DMS 273 (cell line): ENCODE results near the gene DMRT1.

ENCODE experiments used
- DNase-seq: peaks from one replicate; lab custom pipeline; 2025; ENCODE audit not compliant: unreplicated experiment; lab: John Stamatoyannopoulos, UW

DMRT1 gene

DNA sequence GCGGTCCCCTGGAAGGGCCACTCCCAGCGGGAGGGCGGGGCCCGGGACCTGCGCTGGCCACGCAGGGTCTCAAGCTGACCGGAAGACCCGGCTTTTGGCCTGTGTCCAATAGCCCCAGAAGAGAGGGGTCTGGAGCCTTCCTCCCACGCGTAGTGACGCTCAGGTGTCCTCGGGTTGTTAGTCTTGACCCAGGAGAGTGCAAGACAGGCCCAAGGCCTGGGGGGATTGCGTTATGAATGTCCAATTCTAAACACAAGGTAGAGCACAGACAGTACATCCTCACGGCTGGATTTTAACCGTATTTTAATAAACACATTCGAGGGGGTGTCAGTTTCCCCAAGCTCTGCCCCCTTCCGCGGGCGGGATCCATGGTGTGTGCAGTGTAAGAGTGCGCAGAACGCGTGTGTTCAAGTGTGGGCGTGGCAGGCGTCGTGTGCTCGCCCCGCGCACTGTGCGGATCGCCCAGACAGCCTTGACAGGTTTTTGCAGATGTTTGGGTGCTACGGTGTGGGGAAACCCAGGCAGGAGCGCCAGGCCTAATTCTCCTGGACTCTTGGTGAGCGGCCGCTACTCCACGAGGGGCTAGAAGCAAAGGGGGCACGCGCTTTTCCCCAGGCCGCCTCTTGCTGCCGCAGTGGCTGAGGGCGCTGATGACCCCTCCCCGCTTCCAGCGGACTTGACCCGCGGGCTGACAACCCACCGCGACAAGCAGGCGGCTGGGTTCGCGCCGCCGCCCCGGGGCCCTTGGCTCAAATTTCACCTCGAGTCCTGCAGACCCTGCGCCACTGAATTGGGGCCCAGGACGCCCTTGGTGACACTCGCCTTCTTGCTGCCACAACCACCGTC lies 128.9 kb downstream of the DMRT1 start:
- DNase-seq, result no peak

DNA sequence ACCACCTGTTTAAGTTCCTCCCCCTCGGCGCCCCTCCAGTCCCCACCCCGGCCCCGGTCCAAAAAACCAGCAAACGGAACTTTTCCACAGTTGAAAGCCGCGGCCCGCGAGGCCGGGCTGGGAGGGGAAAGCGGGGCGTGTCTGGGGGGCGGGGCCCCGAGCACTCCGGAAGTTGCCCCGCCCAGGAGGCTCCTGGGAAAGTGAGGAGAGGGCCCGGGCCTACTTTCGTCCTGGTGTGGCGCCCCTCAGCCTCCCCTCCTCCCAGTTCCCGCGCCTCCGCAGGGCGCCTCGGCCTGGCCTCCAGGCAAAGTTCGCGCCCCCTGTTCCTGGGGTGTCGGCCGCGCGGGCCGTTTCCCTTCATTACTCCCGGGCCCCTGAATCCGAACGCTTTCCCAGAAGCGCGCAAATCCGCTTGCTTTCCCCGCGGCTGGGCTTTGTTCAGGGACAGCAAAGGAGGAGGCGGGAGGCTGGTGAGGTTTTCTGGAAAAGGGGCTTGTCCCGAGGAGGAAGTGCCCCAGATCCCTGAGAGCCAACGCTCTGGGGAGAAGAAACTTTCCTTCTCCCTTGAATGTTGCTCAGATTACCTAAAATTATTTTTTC lies 130.5 kb downstream of the DMRT1 start:
- DNase-seq, result no peak

DNA sequence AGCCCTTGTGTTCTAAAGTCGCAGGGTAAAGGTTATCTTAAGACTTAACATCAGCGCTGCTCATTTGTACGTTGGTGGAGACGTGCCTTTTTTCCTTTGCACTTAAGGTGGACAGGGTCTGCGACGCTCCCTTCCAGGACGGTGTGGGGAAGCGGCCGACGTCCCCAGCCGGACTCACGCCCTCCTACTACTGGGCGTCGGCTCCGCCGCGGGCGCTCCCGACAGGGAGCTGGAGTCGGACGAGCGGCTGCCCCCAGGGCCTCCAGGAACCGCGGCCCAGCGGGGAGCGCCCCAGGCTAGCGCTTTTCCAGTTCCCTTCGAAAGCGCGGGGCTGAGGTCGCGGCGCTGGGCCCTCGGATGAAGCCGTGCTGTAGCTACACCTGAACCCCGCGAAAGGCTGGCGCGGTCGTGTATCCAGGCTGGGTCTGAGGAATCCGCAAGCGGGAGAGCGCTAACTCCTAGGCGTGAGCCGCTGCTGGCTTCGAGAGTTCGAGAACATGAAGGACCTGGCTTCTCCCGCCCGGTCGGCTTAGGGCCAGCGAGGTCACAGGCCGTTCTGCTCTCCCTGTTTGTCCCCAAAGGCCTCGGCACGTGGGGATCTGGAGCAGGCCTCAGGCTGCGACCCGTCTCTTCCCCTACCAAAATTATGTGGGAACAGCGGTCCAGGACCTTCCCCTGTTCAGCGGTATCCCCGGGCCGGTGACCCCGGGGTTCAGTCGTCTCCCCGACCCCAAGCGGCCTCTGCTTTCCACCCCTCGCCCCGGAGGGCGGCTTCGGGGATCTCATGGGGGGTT lies 131.2 kb downstream of the DMRT1 start:
- no peak for DNase-seq

DNA sequence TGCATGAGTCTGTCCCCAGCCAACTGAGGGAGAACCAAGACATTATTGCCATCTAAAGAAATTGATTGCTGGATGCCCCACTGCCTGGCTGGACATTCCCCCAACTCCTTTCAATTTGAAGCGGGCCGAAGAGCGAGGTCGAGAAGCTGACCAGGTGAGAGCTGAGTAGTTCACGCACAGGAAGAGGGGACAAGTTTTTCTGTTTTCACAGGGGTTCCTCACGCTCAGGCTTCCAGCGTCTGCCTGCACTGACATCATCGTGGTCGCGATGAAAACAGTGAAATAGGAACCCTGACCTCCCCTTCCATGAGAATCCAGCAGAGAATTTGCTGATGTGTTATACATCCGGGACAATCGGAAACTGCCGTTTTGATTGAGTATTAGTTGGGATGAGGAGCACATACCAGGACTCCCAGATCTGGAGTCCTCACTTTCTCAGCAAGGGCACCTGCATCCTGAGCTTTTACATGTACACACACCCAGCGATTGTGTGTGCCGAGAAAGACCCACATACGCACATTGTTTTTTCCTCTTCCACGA lies 131.9 kb downstream of the DMRT1 start:
- no peak for DNase-seq

DNA sequence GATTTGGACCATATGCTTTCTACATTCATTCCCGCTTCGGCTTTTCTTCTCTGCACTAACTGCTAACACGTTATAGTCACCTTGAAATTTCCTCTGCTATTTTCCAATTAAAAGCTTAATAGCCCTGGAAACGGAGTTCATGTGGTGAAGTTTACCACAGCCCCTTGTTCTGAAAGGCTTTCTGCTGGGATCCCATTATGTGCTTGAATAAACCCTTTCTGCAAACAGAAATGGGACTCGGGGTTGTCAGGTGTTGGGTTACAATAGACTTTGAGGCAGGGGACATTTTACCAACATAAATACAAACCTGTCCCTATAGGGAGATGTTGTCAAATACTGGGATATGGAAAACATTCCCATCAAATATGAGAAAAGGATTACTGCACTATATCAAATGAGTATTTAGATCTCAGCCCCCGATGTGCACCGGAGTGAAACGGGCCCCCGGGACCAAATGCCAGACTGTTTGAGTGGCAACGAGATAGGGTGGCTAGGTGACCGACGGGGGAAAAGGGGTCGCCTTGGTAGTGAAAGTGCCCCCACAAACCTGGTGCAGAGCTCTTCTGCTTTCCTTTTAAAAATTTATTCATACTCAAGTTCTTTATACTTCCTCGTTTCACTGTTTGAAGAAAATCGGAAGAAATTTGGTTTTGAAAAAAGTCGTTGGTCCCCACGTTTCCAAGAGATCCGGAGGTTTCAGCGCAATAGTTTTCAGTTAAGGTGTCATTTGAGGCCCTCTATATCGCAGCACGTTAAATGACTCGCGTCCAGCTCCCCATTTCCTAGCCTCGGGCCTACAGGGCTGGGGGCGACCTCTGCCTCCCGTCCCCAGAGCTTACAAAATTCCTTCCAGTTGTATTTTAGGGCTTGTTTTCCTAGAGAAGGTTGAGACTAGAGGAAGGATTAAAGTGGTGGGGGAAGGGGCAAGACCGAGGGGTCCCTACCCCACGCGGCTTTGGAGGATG lies 132.8 kb downstream of the DMRT1 start:
- no peak for DNase-seq

DNA sequence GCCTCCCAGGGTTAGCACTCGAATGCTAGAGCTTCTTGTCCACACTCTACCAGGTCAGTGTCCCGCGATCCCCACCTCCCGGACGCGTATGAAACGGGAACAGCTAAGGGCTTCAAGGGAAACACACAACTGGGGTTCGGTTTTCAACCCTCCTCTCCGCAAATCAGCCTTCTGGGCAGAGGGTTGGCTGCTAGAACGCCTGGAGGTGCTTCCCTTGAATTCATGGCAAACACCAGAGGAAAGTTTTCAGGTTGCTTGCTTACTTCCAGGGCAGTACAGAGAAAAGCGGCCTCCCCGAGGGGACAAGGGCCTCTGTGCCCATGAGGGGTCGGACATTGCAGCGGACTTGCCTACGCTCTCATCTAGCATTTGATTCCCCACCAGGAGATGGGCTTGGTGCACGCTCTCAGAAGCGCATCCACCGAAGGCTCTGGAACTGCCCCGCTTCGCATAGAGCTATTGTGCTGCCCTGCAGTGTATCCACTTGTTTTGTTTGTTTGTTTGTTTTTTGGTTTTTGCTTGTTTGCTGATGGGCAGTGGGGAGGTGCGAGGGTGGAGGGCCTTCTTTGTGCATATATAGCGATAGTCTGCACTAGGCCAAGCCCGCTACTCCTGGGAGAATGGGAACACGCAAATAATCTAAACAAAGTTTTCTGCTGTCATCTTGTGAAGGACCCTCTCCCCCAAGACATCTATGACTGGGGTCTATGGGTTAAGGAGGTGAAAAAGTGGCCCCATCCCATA lies 133.7 kb downstream of the DMRT1 start:
- DNase-seq, result no peak

DNA sequence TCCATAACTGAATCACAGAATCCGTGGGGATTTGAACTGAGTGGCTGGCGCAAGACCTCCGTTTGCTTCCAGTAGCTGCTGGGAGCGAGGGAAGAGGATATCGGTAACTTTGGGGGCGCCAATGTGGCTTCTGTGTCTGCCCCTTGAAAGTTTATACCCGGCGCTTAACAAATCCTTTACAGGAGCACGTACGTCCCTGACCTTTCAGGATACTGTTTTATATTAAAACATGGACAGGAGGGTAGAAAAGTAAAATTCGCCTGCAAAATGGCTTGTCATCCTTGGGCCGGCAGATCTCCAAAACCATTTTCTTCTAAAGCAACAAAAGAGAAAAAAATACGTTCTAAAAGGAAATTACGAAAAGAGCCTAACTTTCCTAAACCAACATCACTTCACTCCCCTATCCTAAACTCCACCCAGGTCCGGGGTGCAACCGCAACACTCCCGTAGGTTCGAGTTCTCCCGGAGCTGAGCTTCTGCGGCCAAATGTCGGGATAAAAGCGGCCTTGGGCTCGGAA lies 134.3 kb downstream of the DMRT1 start:
- no peak for DNase-seq

DNA sequence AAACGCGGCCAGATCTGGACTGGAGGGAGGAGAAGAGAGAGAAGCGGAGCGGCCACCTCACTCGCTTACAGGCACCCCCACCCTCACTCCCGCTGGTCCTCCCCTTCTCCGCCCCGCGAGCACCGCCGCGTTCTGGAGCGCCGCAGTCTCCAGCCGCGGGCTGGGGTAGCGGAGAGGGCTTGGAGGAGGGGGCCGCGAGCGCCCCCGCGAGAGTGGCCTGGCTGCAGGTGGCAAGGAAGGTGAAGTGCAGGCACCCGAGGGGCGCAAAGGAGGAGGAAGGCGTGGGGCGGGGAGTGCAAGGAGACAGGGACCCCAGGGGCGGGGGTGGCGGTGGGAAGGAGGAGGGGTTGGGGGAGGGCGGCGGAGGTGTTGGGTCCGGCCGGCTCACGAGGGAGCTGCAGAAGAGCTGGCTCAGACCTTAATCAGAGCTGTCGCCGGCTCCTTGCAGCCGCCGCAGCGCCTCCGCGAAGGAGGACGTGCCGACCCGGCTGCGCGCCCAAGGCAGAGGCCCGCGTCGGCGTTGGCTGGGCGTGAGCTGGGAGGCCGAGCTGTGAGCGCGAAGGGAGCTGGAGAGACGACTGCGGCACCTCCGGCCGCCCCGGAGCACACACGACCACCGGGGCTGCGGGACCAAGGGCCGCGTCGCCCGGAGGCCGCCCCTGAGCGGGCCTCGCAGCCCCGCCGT lies 134.9 kb downstream of the DMRT1 start, which contains the start of gene DMRT3:
DMRT3 (plus strand) TSS at position 398 of the 685 bp plus-strand sequence. CDS start 347 bp downstream, outside the sequence.
- peak; percentile 54 for DNase-seq

DNA sequence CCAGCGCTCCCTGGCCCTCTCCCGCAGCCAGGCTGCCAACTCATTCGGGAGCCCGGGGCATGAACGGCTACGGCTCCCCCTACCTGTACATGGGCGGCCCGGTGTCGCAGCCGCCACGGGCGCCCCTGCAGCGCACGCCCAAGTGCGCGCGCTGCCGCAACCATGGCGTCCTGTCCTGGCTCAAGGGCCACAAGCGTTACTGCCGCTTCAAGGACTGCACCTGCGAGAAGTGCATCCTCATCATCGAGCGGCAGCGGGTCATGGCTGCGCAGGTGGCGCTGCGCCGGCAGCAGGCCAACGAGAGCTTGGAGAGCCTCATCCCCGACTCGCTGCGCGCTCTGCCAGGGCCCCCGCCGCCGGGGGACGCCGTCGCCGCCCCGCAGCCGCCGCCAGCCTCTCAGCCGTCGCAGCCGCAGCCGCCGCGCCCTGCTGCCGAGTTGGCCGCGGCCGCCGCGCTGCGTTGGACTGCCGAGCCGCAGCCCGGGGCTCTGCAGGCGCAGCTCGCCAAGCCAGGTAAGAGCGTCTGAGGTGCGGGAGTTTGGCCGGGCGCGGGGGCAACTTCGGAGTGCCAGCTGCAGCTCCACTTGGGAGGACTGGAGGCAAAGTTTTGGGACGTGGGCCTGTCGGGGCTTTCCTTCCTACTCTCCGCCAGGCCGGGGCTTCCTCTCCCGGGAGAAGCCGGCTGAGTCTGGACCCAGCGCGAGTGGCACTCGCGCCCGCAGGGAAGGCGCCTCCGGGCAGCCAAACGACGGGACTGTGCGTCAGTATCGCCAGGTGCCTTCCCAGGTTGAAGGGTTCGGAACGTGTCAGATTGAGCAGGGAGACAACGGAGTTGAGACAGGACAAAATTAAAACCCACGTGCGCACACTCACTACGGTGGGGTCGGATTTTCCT lies 135.7 kb downstream of the DMRT1 start:
- peak; percentile 48 for DNase-seq

DNA sequence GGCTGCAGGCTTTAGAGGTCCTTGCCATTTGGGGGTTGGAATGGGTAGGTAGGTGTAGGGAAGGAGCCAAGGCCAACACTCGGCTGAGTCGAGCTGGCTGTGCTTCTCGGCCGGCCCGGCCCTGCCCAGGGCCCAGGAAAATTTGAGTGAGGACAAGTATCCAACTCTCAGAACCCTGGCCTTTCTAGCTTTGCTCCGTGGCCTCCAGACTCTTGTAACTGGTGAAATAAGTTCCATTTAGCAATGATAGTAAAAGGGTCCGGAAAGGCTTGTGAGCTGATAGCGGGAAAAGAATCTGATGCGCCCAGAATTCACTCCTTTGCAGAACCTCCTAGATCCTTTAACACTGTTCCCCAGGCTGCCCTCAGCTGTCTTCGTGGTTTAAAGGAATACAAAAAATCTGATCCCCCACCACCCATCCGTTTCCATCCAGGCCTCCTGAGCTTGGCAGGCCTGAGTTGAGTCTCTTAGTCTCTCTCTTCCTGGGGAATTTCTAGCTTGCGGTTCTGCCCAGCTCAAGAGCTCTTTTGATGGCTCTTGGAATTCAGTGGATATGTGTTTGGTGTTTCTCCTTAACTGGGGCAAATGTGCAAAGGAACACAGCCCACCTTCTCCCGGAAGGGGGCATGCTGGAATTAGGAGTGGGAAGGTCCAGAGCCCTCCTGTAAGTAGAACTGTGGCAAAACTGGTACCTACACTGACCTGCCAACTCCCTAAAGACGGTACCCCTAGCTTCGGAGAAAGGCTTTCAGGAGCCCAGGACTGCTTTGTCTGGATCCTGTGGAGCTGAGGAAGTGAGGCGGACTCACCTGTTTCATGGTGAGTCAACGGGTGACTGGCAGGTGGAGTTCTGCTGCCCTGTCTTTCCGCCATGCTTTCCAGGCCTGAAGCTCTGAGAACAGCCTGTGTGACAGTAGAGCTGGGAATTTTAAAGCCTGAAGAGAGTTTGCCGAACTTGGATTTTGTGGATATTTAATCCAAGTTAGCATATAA lies 136.6 kb downstream of the DMRT1 start:
- no peak for DNase-seq

DNA sequence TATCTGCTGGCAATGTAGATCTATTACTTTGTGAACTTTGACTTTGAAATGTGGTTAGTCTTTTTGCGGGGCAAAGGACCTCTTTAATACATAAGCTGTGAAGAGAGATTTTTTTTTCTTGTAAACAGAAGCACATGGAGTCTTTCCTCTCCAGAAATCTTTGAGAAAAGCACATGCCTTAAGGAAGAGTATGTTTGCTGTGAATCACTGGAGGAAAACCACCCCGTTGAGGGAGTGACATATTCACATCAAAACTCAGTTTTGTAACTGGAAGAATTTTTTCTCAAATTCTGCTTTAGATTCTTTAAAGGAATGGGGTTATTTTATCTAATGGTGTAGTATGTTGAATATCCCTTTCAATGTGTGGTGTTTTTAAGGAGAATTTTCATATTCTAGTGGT lies 138.5 kb downstream of the DMRT1 start:
- DNase-seq, result no peak

DNA sequence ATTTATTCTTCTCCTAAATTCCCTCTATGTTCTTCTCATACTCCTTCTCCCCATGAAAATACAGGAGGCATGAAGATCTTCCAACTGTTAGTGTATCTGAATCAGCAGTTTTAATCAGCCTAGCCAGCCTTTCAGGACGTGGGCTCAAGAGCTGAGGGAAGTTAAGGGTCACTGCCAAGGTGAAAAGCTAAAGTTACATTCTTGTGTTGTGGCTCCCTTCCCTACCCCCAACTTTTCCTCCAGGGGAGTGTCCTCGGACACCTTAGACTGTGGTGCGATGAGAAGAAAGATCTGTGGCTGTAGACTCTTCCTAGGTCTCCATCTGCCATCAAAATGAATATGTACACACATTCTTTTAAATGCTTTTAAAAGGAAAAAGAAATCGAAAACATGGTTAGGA lies 139.1 kb downstream of the DMRT1 start:
- no peak for DNase-seq

DNA sequence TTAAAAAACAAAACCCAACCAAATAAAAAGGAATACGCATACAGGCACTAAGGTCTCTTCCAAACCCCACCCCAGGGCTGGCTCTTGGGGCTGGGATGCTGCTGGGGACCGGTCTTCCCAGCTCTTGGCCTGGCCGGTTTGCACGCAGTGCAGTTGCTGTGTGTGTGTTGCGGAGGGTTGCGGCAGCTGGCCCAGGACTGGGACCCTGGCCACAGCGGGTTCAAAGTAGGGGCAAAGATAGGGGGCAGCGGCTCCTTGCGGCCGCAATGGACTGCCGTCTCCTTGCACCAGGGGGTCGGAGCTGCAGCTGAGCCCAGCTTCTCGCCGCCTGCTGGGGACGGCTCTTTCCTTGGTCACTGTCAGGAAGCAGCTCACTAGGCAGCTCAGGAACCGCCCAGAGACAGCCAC lies 140.0 kb downstream of the DMRT1 start:
- DNase-seq, result no peak

DNA sequence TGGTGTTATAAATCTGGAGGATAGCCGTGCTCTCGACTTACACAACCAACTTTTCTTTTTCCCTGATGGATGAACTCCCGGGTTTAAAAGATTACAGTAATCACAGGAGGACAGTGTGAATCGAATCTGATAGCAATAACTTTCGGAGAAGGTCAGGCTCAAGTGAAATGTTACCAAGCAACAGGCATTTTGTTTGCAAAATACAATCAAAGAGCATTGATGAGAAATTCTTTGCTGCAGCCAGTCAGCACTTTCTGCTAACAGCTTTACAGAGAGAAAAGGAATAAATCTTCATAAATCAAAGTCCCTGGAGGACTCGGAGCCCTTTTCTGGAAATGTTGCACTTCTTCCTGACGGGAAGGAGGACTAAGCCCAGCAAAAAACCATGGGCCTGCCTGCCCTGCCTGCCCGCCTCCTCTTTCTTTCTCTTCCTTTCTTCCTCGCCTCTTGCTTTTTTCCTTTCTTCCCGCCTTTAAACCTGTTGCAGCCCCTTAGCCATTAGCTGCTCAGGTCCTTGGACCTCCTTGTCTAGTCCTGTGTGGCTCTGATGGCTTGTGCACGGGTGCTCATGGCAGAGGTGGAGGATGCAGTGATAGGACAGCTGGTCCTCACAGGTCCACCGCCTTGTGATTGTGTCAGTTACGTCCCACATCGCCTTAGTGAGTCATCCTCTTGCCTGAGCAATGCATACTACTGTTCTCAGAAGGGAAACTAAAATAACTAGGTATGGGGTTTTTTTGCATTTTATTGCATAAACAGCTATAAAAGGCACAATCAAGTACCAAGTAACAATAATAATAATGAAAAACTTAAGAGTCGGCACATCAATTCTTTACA lies 141.1 kb downstream of the DMRT1 start:
- no peak for DNase-seq

DNA sequence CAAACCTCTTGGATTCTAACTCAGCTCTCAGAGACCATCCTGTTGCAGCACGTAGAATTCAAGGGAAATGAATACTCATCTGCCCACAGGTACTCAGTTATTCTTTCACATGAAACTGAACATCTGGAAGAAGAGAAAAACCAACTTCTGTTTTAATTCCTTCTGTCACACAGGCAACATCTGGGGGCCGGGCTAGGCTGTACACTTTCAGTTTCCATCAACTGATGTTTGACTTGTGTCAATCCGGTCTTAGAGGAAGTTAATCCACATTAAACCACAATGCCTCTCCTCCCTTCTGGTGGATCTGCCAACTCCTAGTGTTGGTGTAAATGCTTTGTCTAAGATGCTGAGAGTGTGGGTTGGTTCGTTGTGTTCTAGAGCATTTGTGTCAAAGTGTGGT lies 152.5 kb downstream of the DMRT1 start:
- no peak for DNase-seq

DNA sequence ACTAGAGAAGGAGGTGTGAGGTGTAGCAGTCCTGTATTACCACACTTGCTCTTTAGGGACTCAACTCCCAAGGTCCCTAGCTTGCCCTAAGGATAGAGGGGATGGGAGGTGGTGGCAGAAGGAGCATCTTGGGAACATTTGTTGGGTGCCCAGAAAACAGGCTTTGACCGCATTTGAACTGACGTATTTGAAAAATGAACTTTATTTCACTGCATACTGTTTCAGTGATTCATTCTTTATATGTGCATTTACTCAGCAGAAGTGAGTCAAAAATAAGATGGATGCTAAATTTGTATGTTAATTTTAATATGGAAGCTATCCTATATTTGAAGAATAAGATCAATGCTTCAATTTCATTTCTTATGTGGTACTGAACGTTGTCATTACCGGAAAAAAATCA lies 153.7 kb downstream of the DMRT1 start:
- no peak for DNase-seq
